ENCODE data around the gene ARID1B. TPM values are rescaled to one million over a fixed set of nuclear protein-coding genes. Genes with fewer than 3 reads are reported as not detected.

Gene ARID1B
- total RNA-seq, 1 experiment from 2014 or later = 24.2 TPM

GRCh38 chr6:156949376-156949775 lies 172.2 kb downstream of the ARID1B start:
- H3K9ac ChIP-seq (ENCODE audit: low read length) = no peak overlapping the region
- intact Hi-C loops (cut with micrococcal nuclease) = loop anchor here (1.0 to 10.0 kb wide), 2 partner anchors 169 to 265 kb away; no protein-coding TSS in a partner anchor
- BruUV-seq (replicated peaks) = no TSS peak

GRCh38 chr6:156950084-156950483 lies 172.9 kb downstream of the ARID1B start:
- Histone ChIP-seq H3F3A (ENCODE audit: low read length, unreplicated experiment) (no peaks in the 10 kb centered on the region), H3K4me2 (ENCODE audit: low read length) (peak overlapping the region; percentile 75), H3K9ac (ENCODE audit: low read length) (no peak overlapping the region), H3K79me2 (ENCODE audit: low read length) (peaks cover 74% of the 10 kb centered on the region), H2AFZ (ENCODE audit: low read length) (no peak overlapping the region), H3K9me2 (replicated peaks; ENCODE audit: low read length) (no peaks in the 10 kb centered on the region), H4K20me1 (ENCODE audit: low read length) (no peaks in the 10 kb centered on the region), H3K27ac (ENCODE audit: low read length) (peak overlapping the region; percentile 69; the same call in 1 of the 2 replicates), H3K9me3 (ENCODE audit: low read length) (no peaks in the 10 kb centered on the region), H3K4me1 (ENCODE audit: insufficient read depth, low read length) (peaks cover 75% of the 10 kb centered on the region), H3K27me3 (ENCODE audit: low read length) (no peaks in the 10 kb centered on the region), H3K36me3 (ENCODE audit: low read depth, low read length) (no peaks in the 10 kb centered on the region), H3K4me3 (ENCODE audit: low read length) (peak overlapping the region; percentile 33; the same call in 1 of the 2 replicates)
- DNase-seq = no peak
- TSS peak; percentile 29 for BruUV-seq (replicated peaks)
- POLR2A ChIA-PET (ENCODE audit: unreplicated experiment) = no interaction called here
- TF ChIP-seq CTCF (conservative IDR thresholded peaks at IDR 0.05; ENCODE audit: low read depth, low read length) = no peak
- TF ChIP-seq EZH2 (IDR thresholded peaks at IDR 0.05; ENCODE audit: low read length, unreplicated experiment) = no peak
- TF ChIP-seq EZH2phosphoT487 (IDR thresholded peaks at IDR 0.05; ENCODE audit: borderline replicate concordance, low read length) = no peak
- no peak for ATAC-seq
- CTCF ChIA-PET = no interaction called here
- intact Hi-C loops (cut with micrococcal nuclease) = loop anchor here (5.0 kb wide), 2 partner anchors 42 to 83 kb away; no protein-coding TSS in a partner anchor

More at GRCh38 chr6:156949376-156949775, 172.2 kb downstream of the ARID1B start:
- Histone ChIP-seq H3K27me3 (ENCODE audit: low read length) (no peaks in the 10 kb centered on the region), H4K20me1 (ENCODE audit: low read length) (no peaks in the 10 kb centered on the region), H3K4me3 (ENCODE audit: low read length) (peak overlapping the region; percentile 23), H3K27ac (ENCODE audit: low read length) (peak overlapping the region; percentile 69), H3K4me1 (ENCODE audit: insufficient read depth, low read length) (peaks cover 74% of the 10 kb centered on the region), H3K79me2 (ENCODE audit: low read length) (peaks cover 68% of the 10 kb centered on the region), H3K4me2 (ENCODE audit: low read length) (peak overlapping the region; percentile 75), H3F3A (ENCODE audit: low read length, unreplicated experiment) (no peaks in the 10 kb centered on the region), H3K9me3 (ENCODE audit: low read length) (no peaks in the 10 kb centered on the region), H3K36me3 (ENCODE audit: low read depth, low read length) (no peaks in the 10 kb centered on the region), H3K9me2 (replicated peaks; ENCODE audit: low read length) (no peaks in the 10 kb centered on the region), H2AFZ (ENCODE audit: low read length) (no peak overlapping the region)
- CTCF ChIA-PET = interaction anchor here (0.6 kb wide), 1 partner anchor 66 kb away, joined by 3 read pairs; no protein-coding TSS in a partner anchor
- DNase-seq (peak; percentile 78), ATAC-seq (peak; percentile 51)
- POLR2A ChIA-PET (ENCODE audit: unreplicated experiment) = no interaction called here
- no peak for TF ChIP-seq EZH2 (IDR thresholded peaks at IDR 0.05; ENCODE audit: low read length, unreplicated experiment)
- no peak for TF ChIP-seq CTCF (conservative IDR thresholded peaks at IDR 0.05; ENCODE audit: low read depth, low read length)

- H4K20me1 ChIP-seq (ENCODE audit: low read length) = no peaks in the 10 kb centered on the region
- H3K9me3 ChIP-seq (ENCODE audit: low read length) = no peaks in the 10 kb centered on the region
- BruUV-seq (replicated peaks) = no TSS peak
- peak overlapping the region; percentile 69 for H3K27ac ChIP-seq (ENCODE audit: low read length)
- ChIA-PET CTCF (no interaction called here), POLR2A (ENCODE audit: unreplicated experiment) (no interaction called here)
- peak overlapping the region; percentile 20; the same call in 1 of the 2 replicates for H3K9ac ChIP-seq (ENCODE audit: low read length)
- H2AFZ ChIP-seq (ENCODE audit: low read length) = no peak overlapping the region
- peak overlapping the region; percentile 75 for H3K4me2 ChIP-seq (ENCODE audit: low read length)
- peaks cover 72% of the 10 kb centered on the region for H3K4me1 ChIP-seq (ENCODE audit: insufficient read depth, low read length)
- H3K36me3 ChIP-seq (ENCODE audit: low read depth, low read length) = no peaks in the 10 kb centered on the region
- 0 out of 2 replicates have a peak overlapping the region, but pooled peaks have one; percentile 33 for H3K4me3 ChIP-seq (ENCODE audit: low read length)
- TF ChIP-seq EZH2 (IDR thresholded peaks at IDR 0.05; ENCODE audit: low read length, unreplicated experiment) (no peak), CTCF (conservative IDR thresholded peaks at IDR 0.05; ENCODE audit: low read depth, low read length) (no peak), EZH2phosphoT487 (IDR thresholded peaks at IDR 0.05; ENCODE audit: borderline replicate concordance, low read length) (no peak)
- no peaks in the 10 kb centered on the region for H3K27me3 ChIP-seq (ENCODE audit: low read length)
- H3K79me2 ChIP-seq (ENCODE audit: low read length) = peaks cover 75% of the 10 kb centered on the region
- peak; percentile 39 for ATAC-seq
- no peaks in the 10 kb centered on the region for H3K9me2 ChIP-seq (replicated peaks; ENCODE audit: low read length)
- DNase-seq = peak; percentile 36
- intact Hi-C loops (cut with micrococcal nuclease) = loop anchor here (5.0 kb wide), 2 partner anchors 42 to 83 kb away; no protein-coding TSS in a partner anchor
- no peaks in the 10 kb centered on the region for H3F3A ChIP-seq (ENCODE audit: low read length, unreplicated experiment)
These were observed 173.4 kb downstream of the ARID1B start for GRCh38 chr6:156950531-156950930.
